Measurements from ENCODE around the gene GLI3. TPM values are rescaled to one million over a fixed set of nuclear protein-coding genes. Genes with fewer than 3 reads are reported as not detected.

GLI3 gene
- total RNA-seq, 2 donors from 2014 or later, result 2.7 to 10.2 TPM

DNA sequence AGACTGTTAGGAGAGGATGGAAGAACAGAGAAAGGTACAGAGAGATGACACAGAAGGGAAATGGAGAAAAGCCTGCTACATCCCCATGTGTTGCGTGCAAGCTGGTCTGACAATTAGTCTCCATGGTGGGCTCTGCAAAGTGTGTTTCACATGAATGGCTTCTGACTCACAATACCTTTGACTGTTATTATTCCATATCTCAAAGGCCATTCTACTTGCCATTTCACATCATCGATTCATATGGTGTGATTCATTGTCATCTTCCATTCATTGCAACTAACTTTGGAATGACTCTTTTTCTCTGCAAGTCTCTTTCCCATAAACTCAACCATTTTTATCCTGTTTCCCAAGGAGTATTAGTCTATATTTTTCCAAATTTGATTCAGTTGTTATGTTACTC, 325.2 kb downstream of the GLI3 start:
- H3K27me3 Mint-ChIP-seq (ENCODE audit: insufficient read depth), result no peaks in the 10 kb centered on the region
- H3K27ac Mint-ChIP-seq, result no peak overlapping the region
- H3K36me3 Mint-ChIP-seq (ENCODE audit: low read depth), result no peaks in the 10 kb centered on the region
- no peaks in the 10 kb centered on the region for H3K4me1 Mint-ChIP-seq
- H3K9me3 Mint-ChIP-seq, result peaks cover 6% of the 10 kb centered on the region
- Histone ChIP-seq H3K9me3 (ENCODE audit: control insufficient read depth, low read length) (no peaks in the 10 kb centered on the region), H3K27ac (ENCODE audit: low read depth, low read length) (no peak overlapping the region), H3K27me3 (ENCODE audit: control insufficient read depth, insufficient read depth, low read length, poor library complexity, severe bottlenecking) (no peaks in the 10 kb centered on the region), H3K36me3 (ENCODE audit: control insufficient read depth, insufficient read depth, low read length) (no peaks in the 10 kb centered on the region), H3K9ac (ENCODE audit: extremely low read depth, low read length, poor library complexity, severe bottlenecking) (no peak overlapping the region), H3K4me1 (ENCODE audit: control insufficient read depth, insufficient read depth, low read length) (no peaks in the 10 kb centered on the region), H3K4me3 (ENCODE audit: low read length) (no peak overlapping the region)
- 92 to 94% methylated on average over 2 of the region's 2 CpGs for WGBS, 2 experiments (ENCODE audit: insufficient coverage in 1 of 2, insufficient read length in 1 of 2)
- TF ChIP-seq, protein P1, sequence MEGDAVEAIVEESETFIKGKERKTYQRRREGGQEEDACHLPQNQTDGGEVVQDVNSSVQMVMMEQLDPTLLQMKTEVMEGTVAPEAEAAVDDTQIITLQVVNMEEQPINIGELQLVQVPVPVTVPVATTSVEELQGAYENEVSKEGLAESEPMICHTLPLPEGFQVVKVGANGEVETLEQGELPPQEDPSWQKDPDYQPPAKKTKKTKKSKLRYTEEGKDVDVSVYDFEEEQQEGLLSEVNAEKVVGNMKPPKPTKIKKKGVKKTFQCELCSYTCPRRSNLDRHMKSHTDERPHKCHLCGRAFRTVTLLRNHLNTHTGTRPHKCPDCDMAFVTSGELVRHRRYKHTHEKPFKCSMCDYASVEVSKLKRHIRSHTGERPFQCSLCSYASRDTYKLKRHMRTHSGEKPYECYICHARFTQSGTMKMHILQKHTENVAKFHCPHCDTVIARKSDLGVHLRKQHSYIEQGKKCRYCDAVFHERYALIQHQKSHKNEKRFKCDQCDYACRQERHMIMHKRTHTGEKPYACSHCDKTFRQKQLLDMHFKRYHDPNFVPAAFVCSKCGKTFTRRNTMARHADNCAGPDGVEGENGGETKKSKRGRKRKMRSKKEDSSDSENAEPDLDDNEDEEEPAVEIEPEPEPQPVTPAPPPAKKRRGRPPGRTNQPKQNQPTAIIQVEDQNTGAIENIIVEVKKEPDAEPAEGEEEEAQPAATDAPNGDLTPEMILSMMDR (conservative IDR thresholded peaks at IDR 0.05), result no peak
- no peak overlapping the region for H3K4me3 Mint-ChIP-seq
- DNase-seq, result no peak

All from endodermal cell (in vitro differentiated cells).